ENCODE results near the gene KCNIP4. TPM values are rescaled to one million over a fixed set of nuclear protein-coding genes. Genes with fewer than 3 reads are reported as not detected.

KCNIP4 gene
- total and polyA plus RNA-seq, 2 experiments from 2014 or later, result 0.69 to 1.00 TPM

GRCh38 chr4:21652508-21653231 is 295.9 kb downstream of the KCNIP4 start:
- 76% methylated on average over 3 of the region's 3 CpGs for WGBS (ENCODE audit: low lambda C conversion rate, missing lambda C conversion rate)
- TF ChIP-seq EZH2phosphoT487 (IDR thresholded peaks at IDR 0.05; ENCODE audit: low read depth, severe bottlenecking, unreplicated experiment) (no peak), CTCF (IDR thresholded peaks at IDR 0.05; ENCODE audit: poor library complexity) (no peak), EZH2 (IDR thresholded peaks at IDR 0.05; ENCODE audit: borderline replicate concordance) (no peak)
- no peak overlapping the region for H3K4me2 ChIP-seq
- no peak overlapping the region for H3K4me3 ChIP-seq
- H3K27ac ChIP-seq, result no peak overlapping the region
- H3K36me3 ChIP-seq (replicated peaks; ENCODE audit: insufficient read depth, low read depth), result no peaks in the 10 kb centered on the region
- H3K79me2 ChIP-seq, result no peaks in the 10 kb centered on the region
- peaks cover 6% of the 10 kb centered on the region for H3K4me1 ChIP-seq (ENCODE audit: insufficient read depth)
- no peak for DNase-seq (ENCODE audit: low spot score)
- H3K9me2 ChIP-seq (replicated peaks; ENCODE audit: insufficient read depth), result no peaks in the 10 kb centered on the region
- no peaks in the 10 kb centered on the region for H4K20me1 ChIP-seq (ENCODE audit: insufficient read depth, poor library complexity, severe bottlenecking)
- no peaks in the 10 kb centered on the region for H3K27me3 ChIP-seq
- H2AFZ ChIP-seq, result no peak overlapping the region
- no peaks in the 10 kb centered on the region for H3K9me3 ChIP-seq (ENCODE audit: low read depth)

GRCh38 chr4:21649391-21650090 is 299.0 kb downstream of the KCNIP4 start:
- H3K4me3 ChIP-seq, result no peak overlapping the region
- TF ChIP-seq EZH2 (IDR thresholded peaks at IDR 0.05; ENCODE audit: borderline replicate concordance) (no peak), CTCF (IDR thresholded peaks at IDR 0.05; ENCODE audit: poor library complexity) (no peak), EZH2phosphoT487 (IDR thresholded peaks at IDR 0.05; ENCODE audit: low read depth, severe bottlenecking, unreplicated experiment) (no peak)
- H3K4me2 ChIP-seq, result no peak overlapping the region
- no peaks in the 10 kb centered on the region for H3K9me2 ChIP-seq (replicated peaks; ENCODE audit: insufficient read depth)
- 78% methylated on average over 2 of the region's 2 CpGs for WGBS (ENCODE audit: low lambda C conversion rate, missing lambda C conversion rate)
- H3K27me3 ChIP-seq, result no peaks in the 10 kb centered on the region
- no peaks in the 10 kb centered on the region for H3K36me3 ChIP-seq (replicated peaks; ENCODE audit: insufficient read depth, low read depth)
- no peaks in the 10 kb centered on the region for H3K9me3 ChIP-seq (ENCODE audit: low read depth)
- no peak for DNase-seq (ENCODE audit: low spot score)
- peaks cover 6% of the 10 kb centered on the region for H3K4me1 ChIP-seq (ENCODE audit: insufficient read depth)
- H2AFZ ChIP-seq, result no peak overlapping the region
- no peak overlapping the region for H3K27ac ChIP-seq
- H4K20me1 ChIP-seq (ENCODE audit: insufficient read depth, poor library complexity, severe bottlenecking), result no peaks in the 10 kb centered on the region
- no peaks in the 10 kb centered on the region for H3K79me2 ChIP-seq

DNA sequence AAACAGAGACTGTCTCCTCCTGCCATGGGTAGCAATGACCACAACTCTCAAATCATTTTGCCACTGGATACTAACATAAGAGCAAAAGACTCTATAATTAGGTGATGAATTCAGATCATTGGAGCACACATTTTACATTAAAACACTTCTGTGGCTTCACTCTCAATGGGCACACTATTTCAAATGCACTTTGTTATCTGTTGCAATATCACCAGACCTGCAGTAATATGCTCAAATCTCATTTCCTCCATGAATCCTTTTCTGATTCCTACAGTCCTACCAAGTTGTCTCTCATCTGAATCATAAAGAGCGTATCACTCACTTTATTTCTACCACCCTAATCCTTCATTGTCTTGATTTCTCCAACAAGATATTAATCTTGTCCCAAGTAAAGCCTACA is 302.8 kb downstream of the KCNIP4 start:
- no peaks in the 10 kb centered on the region for H3K9me3 ChIP-seq (ENCODE audit: low read depth)
- no peak overlapping the region for H3K27ac ChIP-seq
- no peaks in the 10 kb centered on the region for H4K20me1 ChIP-seq (ENCODE audit: insufficient read depth, poor library complexity, severe bottlenecking)
- DNase-seq (ENCODE audit: low spot score), result no peak
- 100% methylated on average over 1 of the region's 1 CpG for WGBS (ENCODE audit: low lambda C conversion rate, missing lambda C conversion rate)
- H2AFZ ChIP-seq, result no peak overlapping the region
- H3K4me2 ChIP-seq, result no peak overlapping the region
- no peak overlapping the region for H3K4me3 ChIP-seq
- H3K36me3 ChIP-seq (replicated peaks; ENCODE audit: insufficient read depth, low read depth), result no peaks in the 10 kb centered on the region
- H3K79me2 ChIP-seq, result no peaks in the 10 kb centered on the region
- TF ChIP-seq CTCF (IDR thresholded peaks at IDR 0.05; ENCODE audit: poor library complexity) (no peak), EZH2 (IDR thresholded peaks at IDR 0.05; ENCODE audit: borderline replicate concordance) (no peak), EZH2phosphoT487 (IDR thresholded peaks at IDR 0.05; ENCODE audit: low read depth, severe bottlenecking, unreplicated experiment) (no peak)
- H3K4me1 ChIP-seq (ENCODE audit: insufficient read depth), result no peaks in the 10 kb centered on the region
- H3K9me2 ChIP-seq (replicated peaks; ENCODE audit: insufficient read depth), result no peaks in the 10 kb centered on the region
- no peaks in the 10 kb centered on the region for H3K27me3 ChIP-seq

Data from hepatocyte (in vitro differentiated cells).